HG03175 (cell line): ENCODE results near the gene SELENON.
"Not testable (repeated sequence)": the region's sequence is repeated elsewhere in the genome, so short reads cannot be mapped to it uniquely, and the experiment has no call there.

Source experiments
- ATAC-seq: cut with Tn5 transposase; IDR thresholded peaks from one replicate; pipeline ENCODE4 v1.9.1; 2021; ENCODE audit warnings: mild to moderate bottlenecking, moderate library complexity; ENCODE audit not compliant: unreplicated experiment

The SELENON gene

GRCh38 chr1:25821630-25822091 is 21.7 kb downstream of the SELENON start:
- no peak for ATAC-seq

GRCh38 chr1:25825605-25826004 is 25.6 kb downstream of the SELENON start:
- ATAC-seq = no peak

GRCh38 chr1:25826571-25826970 is 26.6 kb downstream of the SELENON start:
- no peak for ATAC-seq

GRCh38 chr1:25828491-25828890 is 28.5 kb downstream of the SELENON start:
- no peak for ATAC-seq

- no peak for ATAC-seq
Measured at GRCh38 chr1:25829046-25829445, 29.1 kb downstream of the SELENON start.

- no peak for ATAC-seq
Measured at GRCh38 chr1:25831569-25832196, 31.7 kb downstream of the SELENON start.

GRCh38 chr1:25832336-25833037 is 32.5 kb downstream of the SELENON start:
- ATAC-seq = no peak

- no peak for ATAC-seq
Measured at GRCh38 chr1:25833158-25833557, 33.2 kb downstream of the SELENON start.

- no peak for ATAC-seq
Measured at GRCh38 chr1:25834894-25835293, 34.9 kb downstream of the SELENON start.

- ATAC-seq = no peak
Measured at GRCh38 chr1:25836695-25837094, 36.7 kb downstream of the SELENON start.

- no peak for ATAC-seq
Measured at GRCh38 chr1:25837262-25837875, 37.4 kb downstream of the SELENON start.

- ATAC-seq = not testable (repeated sequence)
Measured at GRCh38 chr1:25839808-25840207, 39.8 kb downstream of the SELENON start.

GRCh38 chr1:25843483-25843882 is 43.5 kb downstream of the SELENON start:
- ATAC-seq = no peak

- no peak for ATAC-seq
Measured at GRCh38 chr1:25844536-25845337, 44.7 kb downstream of the SELENON start.

GRCh38 chr1:25845664-25846063 is 45.7 kb downstream of the SELENON start:
- ATAC-seq = no peak

GRCh38 chr1:25847929-25848328 is 47.9 kb downstream of the SELENON start:
- no peak for ATAC-seq

- no peak for ATAC-seq
Measured at GRCh38 chr1:25848531-25848930, 48.5 kb downstream of the SELENON start.

- no peak for ATAC-seq
Measured at GRCh38 chr1:25854554-25854953, 54.6 kb downstream of the SELENON start.

GRCh38 chr1:25856856-25857255 is 56.9 kb downstream of the SELENON start:
- no peak for ATAC-seq

GRCh38 chr1:25858494-25858893 is 58.5 kb downstream of the SELENON start:
- ATAC-seq = no peak
